GM12865 (cell line): ENCODE results near the gene GLT8D2.

Source experiments
- DNase-seq: peaks from one replicate; pipeline ENCODE4 v3.0.0; 2010; ENCODE audit warnings: low read depth
- H3K4me3 ChIP-seq: 2 replicates; pipeline ENCODE4 v1.5.1; 2011; ENCODE audit warnings: mild to moderate bottlenecking, low read depth, low read length, control low read depth
- CTCF ChIP-seq: IDR thresholded peaks from 2 replicates; pipeline ENCODE4 v1.5.1; 2011; ENCODE audit warnings: low read length, control low read depth, low read depth, inconsistent platforms; ENCODE audit not compliant: insufficient read depth; ENCODE audit errors: missing control alignments

The GLT8D2 gene

DNA sequence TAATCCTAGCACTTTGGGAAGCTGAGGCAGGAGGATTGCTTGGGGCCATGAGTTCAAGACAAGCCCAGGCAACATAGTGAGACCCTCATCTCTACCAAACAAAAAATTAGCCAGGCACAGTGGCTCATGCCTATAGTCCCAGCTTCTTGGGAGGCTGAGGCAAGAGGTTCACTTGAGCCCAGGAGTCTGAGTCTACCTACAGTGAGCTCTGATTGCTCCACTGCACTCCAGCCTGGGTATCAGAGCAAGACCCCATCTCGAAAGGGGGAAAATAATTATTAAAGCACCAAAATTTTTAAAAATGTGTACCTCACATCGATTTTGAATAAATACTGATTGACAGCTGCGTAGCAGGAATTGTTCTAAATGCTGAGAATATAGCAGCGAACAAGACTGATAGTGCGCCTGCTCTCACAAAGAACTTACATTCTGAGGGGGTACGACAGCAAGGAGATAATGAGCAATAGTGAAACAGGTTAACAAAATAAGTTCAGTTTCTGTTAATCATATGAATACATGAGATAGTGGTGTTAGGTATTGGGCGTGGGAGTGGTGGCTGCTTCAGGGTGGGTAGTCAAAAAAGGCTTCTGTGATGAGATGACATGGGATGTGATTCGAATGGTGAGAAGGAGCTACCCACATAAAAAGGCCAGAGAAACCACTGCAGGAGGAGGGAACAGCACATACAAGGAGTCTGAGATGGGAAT is 33.9 kb upstream of the GLT8D2 start:
- TF ChIP-seq CTCF, result no peak
- peak; percentile 75 for DNase-seq
- no peak overlapping the region for H3K4me3 ChIP-seq

- no peak for DNase-seq
- no peak for TF ChIP-seq CTCF
- H3K4me3 ChIP-seq, result no peak overlapping the region
Measured at GRCh38 chr12:104080764-104081163, 30.8 kb upstream of the GLT8D2 start.

GRCh38 chr12:104079024-104079423 is 29.0 kb upstream of the GLT8D2 start:
- TF ChIP-seq CTCF, result no peak
- H3K4me3 ChIP-seq, result no peak overlapping the region
- no peak for DNase-seq

GRCh38 chr12:104073699-104074098 is 23.7 kb upstream of the GLT8D2 start:
- no peak overlapping the region for H3K4me3 ChIP-seq
- DNase-seq, result no peak
- no peak for TF ChIP-seq CTCF

DNA sequence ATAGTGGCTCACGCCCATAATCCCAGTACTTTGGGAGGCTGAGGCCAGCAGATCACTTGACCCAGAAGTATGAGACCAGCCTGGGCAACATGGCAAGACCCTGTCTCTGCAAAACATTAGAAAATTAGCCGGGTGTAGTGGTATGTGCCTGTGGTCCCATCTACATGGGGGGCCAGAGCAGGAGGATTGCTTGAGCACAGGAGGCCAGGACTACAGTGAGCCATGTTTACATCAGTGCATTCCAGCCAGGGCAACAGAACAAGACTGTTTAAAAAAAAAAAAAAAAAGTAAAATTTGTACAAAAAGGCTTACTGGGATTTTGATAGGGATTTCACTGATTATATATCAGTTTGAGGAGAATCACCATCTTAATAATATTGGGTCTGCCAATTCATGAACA is 22.1 kb upstream of the GLT8D2 start:
- H3K4me3 ChIP-seq, result no peak overlapping the region
- DNase-seq, result no peak
- no peak for TF ChIP-seq CTCF

DNA sequence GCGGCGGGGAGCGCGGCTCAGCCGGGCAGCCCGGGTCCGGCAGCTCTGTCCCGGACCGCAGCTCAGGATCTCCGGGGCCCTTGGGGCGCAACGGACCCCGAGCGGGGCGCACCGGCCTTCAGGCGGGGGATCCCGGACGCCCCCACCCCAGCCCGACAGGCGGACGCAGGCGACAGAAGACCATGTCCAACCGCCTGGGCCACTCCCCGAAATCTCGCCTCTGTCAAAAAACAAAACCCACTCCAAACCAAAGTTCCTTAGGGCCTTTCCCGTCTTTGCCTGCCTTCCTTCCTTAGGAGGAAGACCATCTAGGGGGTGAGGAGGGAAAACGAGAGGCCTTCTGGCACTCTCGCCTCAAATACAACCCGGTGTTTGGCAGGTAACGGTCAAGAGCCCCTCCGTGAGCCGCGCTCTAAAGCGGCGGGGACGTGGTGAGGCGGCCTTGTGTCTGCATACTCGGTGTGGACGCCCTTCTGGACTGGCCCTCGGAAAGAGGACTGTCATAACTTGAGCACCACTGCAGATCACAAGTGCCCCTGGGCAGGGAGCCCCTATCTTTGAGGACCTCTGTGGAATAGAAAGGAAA is 14.9 kb upstream of the GLT8D2 start:
- H3K4me3 ChIP-seq, result peak overlapping the region; percentile 93
- DNase-seq, result peak; percentile 21
- no peak for TF ChIP-seq CTCF

- peak within 1 kb of the TSS; percentile 93 for H3K4me3 ChIP-seq
- peak; percentile 93 for DNase-seq
- no peak for TF ChIP-seq CTCF
Measured at GRCh38 chr12:104064031-104064841, 14.2 kb upstream of the GLT8D2 start, which contains the start of gene HCFC2. HCFC2 (plus strand) TSS chr12:104064531; CDS start chr12:104064561, 30 bp downstream.
